HG02885 (cell line): ENCODE data around the gene GRAP.
"Not testable (repeated sequence)": the region's sequence is repeated elsewhere in the genome, so short reads cannot be mapped to it uniquely, and the experiment has no call there.

Experiments used
- ATAC-seq: cut with Tn5 transposase; IDR thresholded peaks from one replicate; pipeline ENCODE4 v1.9.1; 2021; ENCODE audit warnings: mild to moderate bottlenecking; ENCODE audit not compliant: unreplicated experiment, poor library complexity

Gene GRAP

DNA sequence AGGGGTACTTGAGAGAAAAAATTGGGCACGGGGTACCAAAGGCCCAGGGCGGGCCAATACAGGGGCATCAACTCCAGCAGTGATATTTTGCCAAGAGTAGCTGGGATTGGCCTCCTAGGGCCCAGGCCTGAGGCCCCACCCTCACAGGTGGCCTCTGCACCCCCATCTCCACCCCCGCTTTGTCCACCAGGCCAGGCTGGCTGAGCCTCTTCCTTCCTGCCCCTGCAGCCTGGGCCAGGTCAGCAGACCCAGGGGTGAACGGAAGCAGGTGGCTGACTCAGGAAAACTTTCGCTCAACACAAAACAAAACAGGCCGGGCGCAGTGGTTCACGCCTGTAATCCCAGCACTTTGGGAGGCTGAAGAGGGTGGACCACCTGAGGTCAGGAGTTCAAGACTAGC is 3.7 kb downstream of the GRAP start:
- ATAC-seq, result peak; percentile 41

DNA sequence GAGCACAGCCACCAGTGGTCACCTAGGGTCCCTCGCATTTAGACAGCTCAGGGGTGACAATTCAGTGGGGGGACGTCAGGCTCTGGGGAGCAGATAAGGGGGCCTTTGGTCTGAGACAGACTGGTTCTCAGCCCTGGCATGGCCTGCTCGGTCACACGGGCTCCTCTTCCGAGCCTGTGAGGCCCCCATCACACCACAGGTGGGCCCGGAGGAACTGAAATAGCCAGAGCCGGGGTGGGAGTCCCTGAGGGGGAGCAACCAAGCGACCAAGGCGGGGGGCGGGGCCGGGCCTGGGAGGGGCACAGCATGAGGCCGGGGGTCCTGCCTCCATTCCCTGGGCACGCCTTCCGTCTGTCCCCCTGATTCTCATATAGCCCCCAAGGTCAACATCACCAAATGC is 4.4 kb downstream of the GRAP start:
- not testable (repeated sequence) for ATAC-seq

DNA sequence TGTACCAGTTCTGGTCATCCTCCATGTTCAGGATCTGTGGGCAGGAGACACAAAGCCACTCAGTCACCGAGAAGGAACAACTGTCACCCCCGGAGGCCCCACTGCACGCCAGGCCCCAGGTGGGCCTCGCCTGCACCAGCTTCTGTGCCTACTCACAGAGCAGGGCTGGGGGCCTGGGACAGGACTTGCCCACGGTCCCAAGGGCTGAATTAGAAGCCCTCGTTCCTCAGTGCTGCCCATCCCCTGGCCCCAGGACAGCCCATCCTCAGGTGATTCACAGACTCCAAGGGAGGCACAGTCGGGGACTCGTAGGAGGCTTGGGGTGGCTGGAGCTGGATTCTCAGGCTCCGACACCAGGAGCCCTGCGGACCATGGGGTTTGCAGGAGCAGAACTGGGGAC is 4.9 kb downstream of the GRAP start:
- ATAC-seq, result not testable (repeated sequence)

DNA sequence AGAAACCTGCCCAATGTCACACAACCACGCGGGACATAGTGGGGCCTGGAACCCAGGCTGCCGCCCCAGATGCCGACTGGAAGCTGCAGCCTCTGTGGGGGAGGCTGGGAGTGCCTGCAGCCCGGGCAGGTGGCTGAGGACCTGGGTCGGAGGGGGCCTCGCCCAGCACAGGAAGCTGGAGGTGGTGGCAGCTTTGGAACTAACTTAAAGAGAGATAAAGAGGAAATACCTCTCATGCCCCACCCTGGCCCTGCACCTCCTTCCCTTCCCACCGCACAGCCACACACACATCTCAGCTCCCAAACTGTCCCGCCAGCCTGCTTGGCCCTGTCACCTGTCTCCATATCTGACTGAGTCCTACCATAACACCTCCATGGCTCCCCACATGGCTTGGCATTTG is 6.4 kb downstream of the GRAP start:
- ATAC-seq, result not testable (repeated sequence)

DNA sequence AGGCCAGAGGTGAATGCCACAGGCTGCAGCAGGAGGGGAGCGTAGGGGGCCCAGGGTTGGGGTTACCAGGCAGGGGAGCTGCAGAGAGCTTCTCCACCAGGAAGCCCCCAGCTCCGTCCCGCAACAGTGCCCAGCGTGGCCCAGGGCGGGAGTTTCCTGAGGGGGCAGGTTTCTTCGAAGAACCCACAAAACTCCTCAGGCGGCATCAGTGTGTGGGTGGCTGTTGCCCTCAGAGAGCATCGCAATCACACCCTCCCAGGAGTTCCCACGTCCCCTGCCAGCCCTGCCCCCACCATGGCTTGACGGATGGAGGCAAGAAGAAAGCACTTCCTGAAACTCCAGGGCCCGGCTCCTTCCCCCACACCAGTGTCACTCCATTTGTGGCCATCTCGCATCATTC is 8.0 kb downstream of the GRAP start:
- not testable (repeated sequence) for ATAC-seq

DNA sequence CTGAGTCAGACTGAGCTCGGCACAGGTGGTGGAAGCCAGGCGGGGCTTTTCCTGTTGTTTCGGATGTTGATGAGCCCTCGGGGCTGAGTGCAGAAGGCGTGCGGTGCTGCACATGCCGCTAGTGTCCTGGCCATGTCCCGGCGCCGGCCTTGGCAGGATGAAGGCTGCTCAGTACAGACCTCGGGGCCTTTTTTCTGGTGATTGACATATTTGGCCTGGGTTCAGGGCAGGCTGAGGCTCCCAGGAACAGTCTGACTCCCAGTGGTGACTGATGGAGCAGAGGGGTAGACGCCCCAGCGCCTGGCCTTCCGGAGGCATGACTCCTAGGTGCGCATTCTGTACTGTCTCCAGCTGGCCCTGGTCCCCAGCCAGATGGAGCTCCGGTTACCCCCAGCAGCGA is 8.8 kb downstream of the GRAP start:
- not testable (repeated sequence) for ATAC-seq

DNA sequence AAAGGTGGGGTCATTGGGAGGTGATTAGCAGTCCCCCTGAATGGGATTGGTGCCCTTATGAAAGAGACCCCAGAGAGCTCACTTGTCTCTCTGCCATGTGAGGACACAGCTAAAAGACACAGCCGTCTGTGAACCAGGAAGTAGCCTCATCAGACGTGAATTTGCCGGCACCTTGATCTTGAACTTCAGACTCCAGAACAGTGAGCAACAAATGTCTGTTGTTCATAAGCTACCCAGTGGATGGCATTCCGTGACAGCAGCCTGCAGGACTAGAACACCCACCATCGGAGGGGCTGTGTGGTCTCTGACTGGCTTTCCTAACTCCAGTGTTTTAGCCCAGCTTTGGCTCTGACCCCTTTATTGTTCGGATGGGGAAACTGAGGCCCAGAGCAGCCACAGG is 9.2 kb downstream of the GRAP start:
- ATAC-seq, result not testable (repeated sequence)

DNA sequence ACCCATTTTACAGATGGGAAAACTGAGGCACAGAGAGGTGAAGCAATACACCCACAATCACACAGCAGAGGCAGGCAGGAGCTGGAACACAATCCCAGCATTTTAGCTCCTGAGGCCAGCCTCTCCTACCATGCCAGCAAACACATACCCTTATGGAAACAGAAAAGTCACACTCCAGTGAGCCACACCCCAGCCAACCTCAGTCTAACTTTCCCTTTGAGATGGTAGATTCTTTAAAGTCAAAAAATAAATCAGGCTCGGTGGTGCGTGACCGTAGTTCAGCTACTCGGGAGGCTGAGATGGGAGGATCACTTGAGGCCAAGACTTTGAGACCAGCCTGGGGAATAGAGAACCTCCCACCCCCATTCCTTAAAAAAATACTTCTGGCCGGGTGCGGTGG is 10.6 kb downstream of the GRAP start:
- not testable (repeated sequence) for ATAC-seq

DNA sequence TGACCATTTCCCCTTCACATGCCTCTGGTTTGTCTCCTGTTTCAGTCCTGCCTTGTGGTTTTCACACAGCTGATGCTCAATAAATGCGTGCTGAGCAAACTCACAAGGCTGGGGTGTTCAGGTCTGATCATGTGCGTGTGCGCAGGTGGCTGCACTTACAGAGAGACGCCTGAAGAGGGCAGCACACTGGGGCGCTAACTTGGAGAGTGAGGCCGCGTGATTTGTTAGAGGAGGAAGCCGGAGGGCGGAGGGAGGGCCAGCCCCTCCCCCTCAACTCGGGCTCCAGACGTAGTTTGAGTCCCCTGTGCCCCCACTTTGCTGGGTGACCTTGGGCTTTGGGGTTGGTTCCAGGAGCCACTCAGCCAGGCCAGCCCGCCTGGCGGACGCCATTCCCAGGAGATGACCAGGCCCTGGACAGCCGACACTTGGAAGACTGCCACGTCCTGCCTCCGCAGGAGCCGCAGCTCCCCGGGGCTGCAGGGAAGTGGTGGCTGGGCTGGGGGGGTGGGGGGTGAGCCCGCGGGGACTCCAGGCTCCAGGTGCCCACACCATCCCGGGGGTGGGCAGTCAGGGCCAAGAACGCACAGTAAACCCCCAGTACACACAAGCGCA is 14.3 kb downstream of the GRAP start:
- ATAC-seq, result peak; percentile 66

DNA sequence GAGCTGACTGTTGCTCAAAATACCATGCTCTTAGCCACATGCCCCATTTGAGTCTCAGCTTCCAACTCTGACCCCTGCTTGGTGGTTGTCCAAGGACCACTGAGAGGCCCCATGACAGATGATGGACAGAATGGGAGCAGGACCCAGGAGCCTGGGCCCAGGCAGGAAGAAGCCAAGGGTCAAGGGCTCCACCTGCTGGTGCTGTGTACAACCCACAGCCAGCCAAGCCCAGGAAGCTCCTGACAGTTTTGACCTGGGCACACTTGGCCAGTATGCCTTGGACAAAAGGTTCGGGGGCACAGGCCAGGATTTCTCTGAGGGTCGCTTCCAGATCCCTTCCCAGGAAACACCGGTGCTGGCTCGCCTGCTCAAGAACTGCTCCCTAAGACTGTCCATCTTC is 15.0 kb downstream of the GRAP start:
- ATAC-seq, result peak; percentile 52

DNA sequence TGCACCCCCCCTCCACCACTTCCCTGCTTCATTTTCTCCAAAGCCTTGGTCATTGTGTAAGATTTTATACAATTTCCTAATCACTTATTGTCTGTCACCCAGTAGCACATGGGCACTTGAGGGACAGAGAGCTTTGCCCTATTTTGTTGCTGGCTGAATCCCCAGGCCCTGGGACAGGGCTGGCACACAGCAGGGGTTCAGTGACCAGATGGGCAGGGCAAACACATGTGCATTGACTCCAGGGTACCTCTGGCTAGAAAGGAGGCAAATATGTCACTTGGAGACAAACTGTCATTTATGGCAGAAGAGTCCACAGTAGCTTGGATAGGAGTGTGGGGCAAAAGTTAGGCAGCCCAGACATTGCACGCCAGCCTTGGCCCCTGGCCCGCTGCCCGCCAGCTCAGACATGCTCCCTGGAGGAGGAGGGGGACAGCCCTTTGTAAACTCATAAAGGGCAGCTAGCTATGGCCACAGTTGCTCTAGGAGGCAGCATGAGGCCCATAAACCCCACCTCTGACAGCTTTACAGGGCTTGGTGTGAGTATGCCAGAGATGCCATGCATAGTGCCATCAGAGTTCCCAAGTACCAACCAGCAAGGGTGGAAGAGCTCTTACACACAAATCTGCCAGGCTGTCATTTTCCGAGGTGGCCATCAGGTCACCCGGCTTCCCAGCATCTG is 15.8 kb downstream of the GRAP start:
- not testable (repeated sequence) for ATAC-seq

DNA sequence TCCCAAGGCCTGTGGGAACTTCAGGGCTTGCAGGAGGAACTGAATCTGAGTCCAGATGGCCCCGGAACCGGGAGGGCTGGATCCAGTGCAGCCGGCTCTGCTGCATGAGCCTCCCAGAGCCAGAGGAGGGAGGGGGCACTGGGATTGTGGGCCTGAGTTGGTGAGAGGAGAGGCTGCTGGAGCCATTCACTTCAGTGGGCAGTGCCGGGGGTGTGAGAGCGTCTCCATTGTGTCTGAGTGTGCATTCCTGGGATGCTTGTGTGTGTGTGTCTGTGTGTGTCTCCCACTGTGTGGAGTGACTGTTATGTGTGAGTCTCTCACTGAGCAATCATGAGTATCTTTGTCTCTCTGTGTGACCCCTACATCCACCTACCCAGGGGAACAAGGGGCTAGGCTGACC is 17.0 kb downstream of the GRAP start:
- ATAC-seq, result not testable (repeated sequence)

DNA sequence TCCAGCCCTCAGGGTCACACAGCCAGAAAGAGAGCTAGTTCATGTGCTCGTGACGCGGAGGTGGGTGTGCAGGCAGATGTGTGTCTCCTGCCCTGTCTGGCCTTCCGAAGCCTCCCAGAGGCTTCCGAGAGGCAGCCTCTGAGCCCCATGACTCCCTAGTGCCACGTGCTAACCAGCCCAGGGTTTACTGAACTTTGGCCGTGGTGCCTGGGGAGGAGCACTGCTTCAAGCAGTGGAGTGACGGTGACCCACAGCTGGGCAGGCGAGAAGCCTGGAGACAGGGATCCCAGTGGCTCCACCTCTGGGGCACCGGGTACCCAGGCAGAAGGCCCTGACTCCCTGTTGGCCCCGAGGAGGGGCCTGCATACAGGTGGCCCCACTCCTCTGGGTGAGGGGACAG is 18.1 kb downstream of the GRAP start:
- ATAC-seq, result not testable (repeated sequence)

DNA sequence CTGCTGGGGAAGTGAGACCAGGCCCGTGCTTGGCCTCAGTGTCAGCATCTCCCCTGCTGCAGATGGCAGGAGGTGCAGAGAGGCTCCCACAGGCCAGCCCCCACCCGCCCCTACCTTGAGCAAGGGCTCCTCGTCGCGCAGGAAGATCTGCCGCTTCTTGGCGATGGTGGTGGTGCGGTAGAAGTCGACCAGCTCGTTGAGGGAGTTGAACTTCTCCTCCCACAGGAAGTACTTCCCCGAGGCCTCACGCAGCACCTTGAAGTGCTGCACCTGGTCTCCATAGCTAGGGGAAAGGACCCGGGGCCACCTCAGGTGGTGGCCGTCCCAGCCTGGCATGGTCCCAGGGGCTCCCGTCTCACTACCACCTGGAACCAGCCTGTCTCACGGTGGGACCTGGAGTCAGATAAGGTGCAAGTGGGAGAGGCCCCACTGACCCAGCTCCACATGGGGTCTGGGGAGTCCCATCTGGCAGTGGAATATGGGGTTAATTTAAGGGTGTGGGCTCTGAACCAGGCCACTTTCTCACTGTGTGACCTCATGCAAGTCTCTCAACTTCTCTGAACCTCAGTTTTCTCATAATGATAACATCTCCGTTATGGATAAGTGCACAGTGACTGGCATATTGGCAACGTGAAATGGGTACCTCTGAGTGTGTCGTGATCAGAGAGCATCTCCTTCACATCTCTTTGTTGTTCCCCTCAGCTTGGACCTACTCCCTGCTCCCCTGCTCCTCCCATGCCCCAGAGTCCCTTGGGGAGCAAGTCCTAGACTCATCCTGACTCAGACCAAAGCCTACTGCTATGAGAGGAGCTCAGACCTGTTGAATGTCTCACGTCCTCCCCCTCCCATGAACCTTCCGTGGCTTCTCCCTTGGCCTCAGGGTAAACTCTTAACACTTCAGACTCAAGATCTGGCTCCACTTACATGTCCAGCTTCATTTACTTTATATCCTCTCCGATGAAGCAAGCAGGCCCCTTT is 22.4 kb downstream of the GRAP start:
- no peak for ATAC-seq

DNA sequence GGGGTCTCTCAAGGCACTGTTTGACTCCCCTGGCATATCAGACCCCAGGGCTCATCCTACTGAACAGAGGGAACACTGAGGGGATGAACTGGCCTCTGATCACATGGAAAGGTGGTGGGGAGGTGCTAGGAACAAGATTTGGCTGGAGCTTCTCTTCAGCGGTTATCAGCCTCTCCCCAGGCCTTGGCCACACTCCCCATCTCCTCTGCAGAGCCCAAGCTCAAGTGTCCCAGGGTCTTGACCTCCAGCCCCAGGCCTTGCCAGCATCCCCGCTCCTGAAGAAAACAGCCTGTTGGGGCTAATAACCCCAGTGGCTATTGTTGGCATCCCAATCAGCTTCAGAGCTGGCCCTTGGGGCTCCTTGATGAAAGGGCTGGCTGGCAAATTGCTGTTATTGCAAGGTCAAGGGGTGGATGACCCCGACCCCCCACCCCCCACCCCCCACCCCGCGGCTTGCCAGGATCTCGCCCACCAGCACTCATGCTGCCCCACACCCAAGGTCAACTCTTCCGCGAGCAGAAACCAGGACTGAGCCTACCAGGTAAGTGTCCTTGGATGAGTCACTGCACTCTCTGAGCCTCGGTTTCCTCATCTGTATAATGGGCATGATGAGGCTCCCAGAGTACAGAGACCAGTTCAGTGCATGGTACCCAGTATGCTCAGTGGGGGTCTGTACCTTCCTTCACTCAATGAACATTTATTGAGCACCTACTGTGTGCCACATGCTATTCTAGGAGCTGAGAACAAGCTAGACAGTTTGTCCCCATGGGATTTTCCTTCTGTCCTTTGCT is 23.4 kb downstream of the GRAP start:
- ATAC-seq, result no peak

DNA sequence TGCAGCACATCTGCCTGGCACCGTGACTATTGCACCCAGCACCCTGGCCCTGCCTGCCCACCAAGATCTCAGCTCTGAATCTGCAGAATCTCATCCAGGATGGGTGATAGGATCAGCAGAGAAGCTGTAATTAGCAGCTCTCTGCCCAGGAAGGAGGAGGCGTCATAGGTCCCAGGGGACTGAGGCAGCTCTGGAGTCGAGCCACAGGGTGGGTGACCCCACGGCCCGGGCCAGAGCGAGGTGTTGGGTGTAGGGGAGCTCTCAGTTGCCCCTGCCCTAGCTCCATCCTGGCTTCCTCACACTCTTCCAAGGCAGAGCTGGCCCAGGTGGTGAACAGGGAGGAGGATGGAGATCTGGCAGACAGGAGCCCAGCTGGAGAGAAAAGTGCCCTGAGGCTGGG is 24.0 kb downstream of the GRAP start:
- ATAC-seq, result no peak

DNA sequence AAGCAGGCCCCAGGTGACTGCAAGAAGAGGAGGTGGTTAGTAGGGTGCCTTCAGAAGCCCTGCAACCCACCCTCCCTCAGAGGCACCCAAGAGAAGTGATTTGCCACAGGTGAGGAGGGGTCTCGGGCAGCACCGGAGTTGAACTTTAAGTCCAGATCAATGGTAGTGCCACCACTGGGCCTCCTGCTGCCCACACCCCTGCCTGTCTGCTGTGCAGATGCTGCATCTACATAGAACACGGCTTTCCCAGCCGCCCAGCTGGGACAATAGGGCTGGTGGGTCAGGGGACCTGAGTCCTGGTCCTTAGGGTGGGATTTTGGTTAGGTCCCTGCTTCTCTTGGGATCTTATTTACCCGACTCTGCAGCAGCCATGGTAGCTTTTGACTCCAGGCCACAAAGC is 24.6 kb downstream of the GRAP start:
- no peak for ATAC-seq

DNA sequence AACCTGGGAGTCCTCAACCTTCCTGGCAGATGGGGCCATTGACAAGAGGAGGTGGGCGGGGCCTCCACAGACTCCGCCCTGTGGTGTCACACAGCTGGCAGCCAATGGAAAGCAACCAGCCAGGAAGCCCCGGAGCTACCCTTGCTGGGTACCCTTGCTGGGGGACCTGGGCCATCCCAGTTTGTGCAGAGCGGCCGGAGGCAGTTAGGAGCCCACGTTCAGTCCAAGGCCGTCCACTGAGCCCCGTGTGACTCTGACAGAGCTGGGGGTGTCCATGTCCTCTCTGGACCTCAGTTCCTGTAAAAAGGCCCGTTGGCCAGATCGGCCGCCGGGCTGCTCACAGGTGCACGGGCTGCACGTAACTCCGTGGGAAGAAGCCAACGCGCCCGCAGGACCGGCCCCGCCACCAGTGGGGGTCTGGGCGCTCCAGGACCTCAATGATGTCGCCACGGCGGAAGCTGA is 25.1 kb downstream of the GRAP start:
- no peak for ATAC-seq

DNA sequence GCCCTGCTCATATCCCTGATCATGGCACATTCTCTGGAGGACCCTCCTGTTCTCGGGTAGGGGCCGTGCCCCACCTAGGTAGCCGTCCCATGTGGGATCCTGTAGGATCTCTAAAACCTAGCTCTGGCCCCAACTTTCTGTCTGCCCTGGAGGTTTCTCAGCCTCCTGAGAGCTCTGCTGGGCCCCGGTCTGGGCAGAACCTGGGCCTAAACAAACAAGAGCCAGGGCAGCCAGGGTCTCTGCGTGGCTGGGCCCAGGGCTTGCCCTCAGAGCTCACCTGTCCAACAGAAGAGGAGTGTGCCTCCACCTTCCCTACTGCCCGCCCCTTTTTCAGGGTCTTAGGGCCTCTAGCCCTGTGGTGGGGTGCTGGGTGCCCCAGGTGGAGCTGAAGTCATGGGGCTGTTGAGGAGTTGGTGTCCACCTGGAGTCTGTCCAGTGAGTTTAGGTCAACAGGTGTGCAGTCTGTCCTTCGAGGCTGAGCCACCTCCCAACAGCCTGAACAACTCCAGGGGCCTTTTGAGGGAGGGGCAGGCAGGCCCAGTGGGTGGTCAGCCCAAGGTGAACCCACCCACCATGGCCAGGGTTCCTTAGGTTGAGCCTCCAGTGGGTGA is 25.6 kb downstream of the GRAP start:
- ATAC-seq, result not testable (repeated sequence)

DNA sequence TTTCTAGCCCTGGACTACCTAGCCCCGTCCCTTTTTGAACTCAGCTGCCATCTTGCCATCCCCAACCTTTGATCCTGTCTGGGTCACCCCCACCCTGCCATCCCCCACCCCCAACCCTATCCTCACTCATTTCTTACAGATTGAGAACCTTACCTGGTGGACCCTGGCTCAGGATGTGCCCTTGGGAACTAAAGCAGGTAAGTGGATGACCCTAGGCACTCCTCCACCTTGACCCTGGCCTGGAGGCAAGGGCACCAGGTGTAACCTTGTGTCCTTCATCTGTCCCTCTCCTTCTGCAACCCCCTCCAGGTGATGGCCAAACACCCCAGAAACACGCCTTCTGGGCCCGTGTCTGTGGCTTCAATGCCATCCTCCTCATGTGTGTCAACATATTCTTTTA is 26.7 kb downstream of the GRAP start:
- no peak for ATAC-seq
